Neural cell (in vitro differentiated cells): Measurements from ENCODE around the gene SETBP1. TPM values are rescaled to one million over a fixed set of nuclear protein-coding genes. Genes with fewer than 3 reads are reported as not detected.

Experiments
- H2AFZ ChIP-seq: fragments of 200-600, 300-800 bp; sonication (generic), shearing (Covaris generic); 2 replicates; pipeline ENCODE4 v1.6.0; 2014; ENCODE audit warnings: low read depth, mild to moderate bottlenecking, antibody characterized with exemption, low read length, moderate library complexity
- H3F3A ChIP-seq: fragments of 200-600 bp; shearing (Covaris generic); 2 replicates; pipeline ENCODE4 v1.6.1; 2016; ENCODE audit warnings: mild to moderate bottlenecking, moderate library complexity, mixed read lengths, antibody characterized with exemption, low read length; ENCODE audit not compliant: insufficient read depth, poor library complexity, severe bottlenecking
- H3K27ac ChIP-seq: fragments of 200-600, 300-800 bp; sonication (generic), shearing (Covaris generic); 2 replicates; pipeline ENCODE4 v1.5.1; 2014; ENCODE audit warnings: mild to moderate bottlenecking, low read length, moderate library complexity
- H3K27me3 ChIP-seq: fragments of 300-800, 200-600 bp; sonication (generic), shearing (Covaris generic); 2 replicates; pipeline ENCODE4 v1.6.0; 2014; ENCODE audit warnings: mild to moderate bottlenecking, low read depth, low read length, moderate library complexity; ENCODE audit not compliant: insufficient read depth
- H3K36me3 ChIP-seq: fragments of 300-800, 200-600 bp; sonication (generic), shearing (Covaris generic); 2 replicates; pipeline ENCODE4 v1.5.1; 2014; ENCODE audit warnings: mild to moderate bottlenecking, antibody characterized with exemption, low read length, moderate library complexity; ENCODE audit not compliant: insufficient read depth
- H3K4me2 ChIP-seq: fragments of 300-800, 200-600 bp; sonication (generic), shearing (Covaris generic); 2 replicates; pipeline ENCODE4 v1.6.0; 2014; ENCODE audit warnings: mild to moderate bottlenecking, low read length
- H3K4me3 ChIP-seq: fragments of 300-800, 200-600 bp; sonication (generic), shearing (Covaris generic); 2 replicates; pipeline ENCODE4 v1.5.1; 2014; ENCODE audit warnings: mild to moderate bottlenecking, low read length, moderate library complexity
- H3K79me2 ChIP-seq: fragments of 200-600 bp; shearing (Covaris generic); replicated peaks from 2 replicates; pipeline ENCODE4 v1.6.0; 2014; ENCODE audit warnings: mild to moderate bottlenecking, low read length, moderate library complexity; ENCODE audit not compliant: insufficient read depth
- H3K9ac ChIP-seq: fragments of 300-800, 200-600 bp; sonication (generic), shearing (Covaris generic); 2 replicates; pipeline ENCODE4 v1.6.1; 2016; ENCODE audit warnings: mild to moderate bottlenecking, low read length, mixed read lengths
- H3K9me2 ChIP-seq: fragments of 200-600 bp; shearing (Covaris generic); 2 replicates; pipeline ENCODE4 v1.6.1; 2016; ENCODE audit warnings: mild to moderate bottlenecking, low read length, mixed read lengths; ENCODE audit not compliant: insufficient read depth
- H3K9me3 ChIP-seq: fragments of 200-600, 300-800 bp; sonication (generic), shearing (Covaris generic); 2 replicates; pipeline ENCODE4 v1.6.1; 2016; ENCODE audit warnings: mild to moderate bottlenecking, mixed run types, low read length, moderate library complexity, mixed read lengths
- H4K20me1 ChIP-seq: fragments of 200-600 bp; shearing (Covaris generic); 2 replicates; pipeline ENCODE4 v1.6.1; 2016; ENCODE audit warnings: mild to moderate bottlenecking, mixed run types; ENCODE audit not compliant: insufficient read depth
- CTCF ChIP-seq: fragments of 450-650 bp; IDR thresholded peaks from 2 replicates; pipeline ENCODE4 v1.5.1; 2014; ENCODE audit warnings: antibody characterized with exemption, mild to moderate bottlenecking, moderate library complexity; ENCODE audit not compliant: poor library complexity, severe bottlenecking
- EP300 ChIP-seq: fragments of 450-650 bp; conservative IDR thresholded peaks from 2 replicates; pipeline ENCODE4 v1.6.1; 2014; ENCODE audit warnings: antibody characterized with exemption, mild to moderate bottlenecking, moderate library complexity; ENCODE audit not compliant: poor library complexity, severe bottlenecking
- EZH2 ChIP-seq: fragments of 200-600, 300-800 bp; shearing (Covaris generic), sonication (generic); IDR thresholded peaks from 2 replicates; pipeline ENCODE4 v1.6.1; 2014; ENCODE audit warnings: antibody characterized with exemption, low read length, borderline replicate concordance, mild to moderate bottlenecking; ENCODE audit not compliant: insufficient read depth, poor library complexity, severe bottlenecking
- MXI1 ChIP-seq: fragments of 450-650 bp; conservative IDR thresholded peaks from 2 replicates; pipeline ENCODE4 v1.6.1; 2014; ENCODE audit warnings: antibody characterized with exemption, mild to moderate bottlenecking; ENCODE audit not compliant: poor library complexity, severe bottlenecking
- POLR2AphosphoS5 ChIP-seq: IDR thresholded peaks from 2 replicates; pipeline ENCODE4 v1.6.1; 2012
- RAD21 ChIP-seq: fragments of 450-650 bp; conservative IDR thresholded peaks from 2 replicates; pipeline ENCODE4 v1.6.1; 2014; ENCODE audit warnings: antibody characterized with exemption, mild to moderate bottlenecking, moderate library complexity
- SMC3 ChIP-seq: fragments of 450-650 bp; conservative IDR thresholded peaks from 2 replicates; pipeline ENCODE4 v1.6.1; 2014; ENCODE audit warnings: antibody characterized with exemption, mild to moderate bottlenecking, moderate library complexity; ENCODE audit not compliant: poor library complexity
- TAF1 ChIP-seq: IDR thresholded peaks from 2 replicates; pipeline ENCODE4 v1.6.1; 2012; ENCODE audit warnings: low read depth
- polyA plus RNA-seq: library from polyadenylated mRNA; depleted of rRNA; stranded (reverse); fragments of >200 nt; gene quantifications from 2 replicates; pipeline ENCODE4 v1.2.3, GENCODE V29; 2014
- TF ChIP-seq, protein P1 (sequence below): IDR thresholded peaks from 2 replicates; pipeline ENCODE4 v1.6.1; 2012; ENCODE audit warnings: borderline replicate concordance

The SETBP1 gene
- polyA plus RNA-seq, 1 donor from 2014 or later, result 13.7 TPM

GRCh38 chr18:44817831-44818473 is 137.3 kb downstream of the SETBP1 start:
- H3K9me2 ChIP-seq, result no peaks in the 10 kb centered on the region
- H3K4me3 ChIP-seq, result no peak overlapping the region
- H3K36me3 ChIP-seq, result no peaks in the 10 kb centered on the region
- peaks cover 35% of the 10 kb centered on the region for H3K79me2 ChIP-seq
- H2AFZ ChIP-seq, result no peak overlapping the region
- TF ChIP-seq RAD21, result no peak
- no peaks in the 10 kb centered on the region for H3F3A ChIP-seq
- no peaks in the 10 kb centered on the region for H3K27me3 ChIP-seq
- H3K4me2 ChIP-seq, result no peak overlapping the region
- no peak overlapping the region for H3K9ac ChIP-seq
- H3K9me3 ChIP-seq, result no peaks in the 10 kb centered on the region
- no peak overlapping the region for H3K27ac ChIP-seq
- no peaks in the 10 kb centered on the region for H4K20me1 ChIP-seq

- H3K4me3 ChIP-seq, result no peak overlapping the region
- no peaks in the 10 kb centered on the region for H3F3A ChIP-seq
- H4K20me1 ChIP-seq, result no peaks in the 10 kb centered on the region
- no peaks in the 10 kb centered on the region for H3K9me2 ChIP-seq
- no peak overlapping the region for H3K27ac ChIP-seq
- H2AFZ ChIP-seq, result no peak overlapping the region
- H3K79me2 ChIP-seq, result peaks cover 35% of the 10 kb centered on the region
- H3K9ac ChIP-seq, result no peak overlapping the region
- TF ChIP-seq CTCF, result no peak
- no peak for TF ChIP-seq MXI1
- TF ChIP-seq, protein P1, sequence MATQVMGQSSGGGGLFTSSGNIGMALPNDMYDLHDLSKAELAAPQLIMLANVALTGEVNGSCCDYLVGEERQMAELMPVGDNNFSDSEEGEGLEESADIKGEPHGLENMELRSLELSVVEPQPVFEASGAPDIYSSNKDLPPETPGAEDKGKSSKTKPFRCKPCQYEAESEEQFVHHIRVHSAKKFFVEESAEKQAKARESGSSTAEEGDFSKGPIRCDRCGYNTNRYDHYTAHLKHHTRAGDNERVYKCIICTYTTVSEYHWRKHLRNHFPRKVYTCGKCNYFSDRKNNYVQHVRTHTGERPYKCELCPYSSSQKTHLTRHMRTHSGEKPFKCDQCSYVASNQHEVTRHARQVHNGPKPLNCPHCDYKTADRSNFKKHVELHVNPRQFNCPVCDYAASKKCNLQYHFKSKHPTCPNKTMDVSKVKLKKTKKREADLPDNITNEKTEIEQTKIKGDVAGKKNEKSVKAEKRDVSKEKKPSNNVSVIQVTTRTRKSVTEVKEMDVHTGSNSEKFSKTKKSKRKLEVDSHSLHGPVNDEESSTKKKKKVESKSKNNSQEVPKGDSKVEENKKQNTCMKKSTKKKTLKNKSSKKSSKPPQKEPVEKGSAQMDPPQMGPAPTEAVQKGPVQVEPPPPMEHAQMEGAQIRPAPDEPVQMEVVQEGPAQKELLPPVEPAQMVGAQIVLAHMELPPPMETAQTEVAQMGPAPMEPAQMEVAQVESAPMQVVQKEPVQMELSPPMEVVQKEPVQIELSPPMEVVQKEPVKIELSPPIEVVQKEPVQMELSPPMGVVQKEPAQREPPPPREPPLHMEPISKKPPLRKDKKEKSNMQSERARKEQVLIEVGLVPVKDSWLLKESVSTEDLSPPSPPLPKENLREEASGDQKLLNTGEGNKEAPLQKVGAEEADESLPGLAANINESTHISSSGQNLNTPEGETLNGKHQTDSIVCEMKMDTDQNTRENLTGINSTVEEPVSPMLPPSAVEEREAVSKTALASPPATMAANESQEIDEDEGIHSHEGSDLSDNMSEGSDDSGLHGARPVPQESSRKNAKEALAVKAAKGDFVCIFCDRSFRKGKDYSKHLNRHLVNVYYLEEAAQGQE, result no peak
- TF ChIP-seq TAF1, result no peak
- TF ChIP-seq EP300, result no peak
- no peak for TF ChIP-seq POLR2AphosphoS5
- no peak for TF ChIP-seq SMC3
- no peak for TF ChIP-seq RAD21
- TF ChIP-seq EZH2, result no peak
- no peaks in the 10 kb centered on the region for H3K27me3 ChIP-seq
- H3K36me3 ChIP-seq, result no peaks in the 10 kb centered on the region
- H3K4me2 ChIP-seq, result no peak overlapping the region
- H3K9me3 ChIP-seq, result no peaks in the 10 kb centered on the region
Observed at GRCh38 chr18:44818668-44819403, 138.1 kb downstream of the SETBP1 start.
